OCI-LY7 (cell line): ENCODE measurements around the gene DOK3. TPM values are rescaled to one million over a fixed set of nuclear protein-coding genes. Genes with fewer than 3 reads are reported as not detected.

Experiments
- BruUV-seq: library from RNA; stranded (reverse); fragments of 400-500 nt; replicated peaks from 2 replicates; lab custom pipeline; 2021; lab: Mats Ljungman, UMichigan
- CTCF ChIA-PET: fragments of 300-600 bp; sonication (Branson Sonifier 250); formaldehyde crosslinking; loops from one replicate; lab custom pipeline; 2022; ENCODE audit warnings: antibody characterized with exemption; ENCODE audit not compliant: unreplicated experiment; lab: Charles Lee
- POLR2A ChIA-PET: fragments of 300-600 bp; sonication (Branson Sonifier 250); formaldehyde crosslinking; loops from one replicate; lab custom pipeline; 2022; ENCODE audit warnings: antibody characterized with exemption; lab: Charles Lee
- DNase-seq: peaks from one replicate; pipeline ENCODE4 v3.0.0-alpha.2; 2015; ENCODE audit warnings: low spot score
- H2AFZ ChIP-seq: fragments of 200-600 bp; sonication (generic), shearing (Covaris generic); 2 replicates; pipeline ENCODE4 v1.6.1; 2014; ENCODE audit warnings: mild to moderate bottlenecking, antibody characterized with exemption, low read length, moderate library complexity
- H3K27ac ChIP-seq: fragments of 200-600 bp; sonication (generic); 2 replicates; pipeline ENCODE4 v1.5.1; 2014; ENCODE audit warnings: mixed run types, low read depth, mild to moderate bottlenecking, moderate library complexity, low read length, inconsistent platforms; ENCODE audit not compliant: poor library complexity, severe bottlenecking
- H3K36me3 ChIP-seq: fragments of 200-600 bp; sonication (generic); 2 replicates; pipeline ENCODE4 v1.6.1; 2014; ENCODE audit warnings: mild to moderate bottlenecking, antibody characterized with exemption, low read length, moderate library complexity, mixed read lengths; ENCODE audit not compliant: insufficient read depth
- H3K4me1 ChIP-seq: fragments of 200-600 bp; sonication (generic); 2 replicates; pipeline ENCODE4 v1.5.1; 2014; ENCODE audit warnings: mild to moderate bottlenecking, low read length; ENCODE audit not compliant: insufficient read depth, poor library complexity, severe bottlenecking
- H3K4me2 ChIP-seq: fragments of 200-600 bp; sonication (generic); 2 replicates; pipeline ENCODE4 v1.6.1; 2014; ENCODE audit warnings: mild to moderate bottlenecking, low read length
- H3K4me3 ChIP-seq: fragments of 200-600 bp; sonication (generic); 2 replicates; pipeline ENCODE4 v1.5.1; 2014; ENCODE audit warnings: mild to moderate bottlenecking, low read depth, low read length; ENCODE audit not compliant: poor library complexity, severe bottlenecking
- H3K79me2 ChIP-seq: fragments of 200-600 bp; sonication (generic); 2 replicates; pipeline ENCODE4 v1.6.1; 2016; ENCODE audit warnings: low read depth, mild to moderate bottlenecking, low read length, moderate library complexity, mixed read lengths; ENCODE audit not compliant: insufficient read depth
- H3K9me2 ChIP-seq: fragments of 200-600 bp; sonication (generic); 2 replicates; pipeline ENCODE4 v1.6.1; 2016; ENCODE audit warnings: mild to moderate bottlenecking, low read length, mixed read lengths; ENCODE audit not compliant: insufficient read depth
- H3K9me3 ChIP-seq: fragments of 200-600 bp; sonication (generic); 2 replicates; pipeline ENCODE4 v1.6.1; 2014; ENCODE audit warnings: mild to moderate bottlenecking, mixed run types, low read length, mixed read lengths
- H4K20me1 ChIP-seq: fragments of 200-600 bp; sonication (generic); 2 replicates; pipeline ENCODE4 v1.6.1; 2014; ENCODE audit warnings: mild to moderate bottlenecking, antibody characterized with exemption, low read length, moderate library complexity, mixed read lengths; ENCODE audit not compliant: insufficient read depth
- CTCF ChIP-seq: fragments of 200-600 bp; sonication (generic); conservative IDR thresholded peaks from 2 replicates; pipeline ENCODE4 v1.5.1; 2014; ENCODE audit warnings: mild to moderate bottlenecking, antibody characterized with exemption, low read length, moderate library complexity, mixed read lengths
- EZH2phosphoT487 ChIP-seq: fragments of 200-600 bp; sonication (generic); IDR thresholded peaks from 2 replicates; pipeline ENCODE4 v1.6.1; 2018; ENCODE audit warnings: low read depth, borderline replicate concordance, mild to moderate bottlenecking, mixed run types, antibody characterized with exemption, low read length, moderate library complexity, mixed read lengths
- intact Hi-C: fragments of 100-400 bp; cut with micrococcal nuclease; formaldehyde crosslinking; loops from one replicate; pipeline ENCODE4 v1.10.0; 2022; ENCODE audit not compliant: unreplicated experiment
- total RNA-seq, 2 experiments: library from RNA; depleted of rRNA in 1 of 2; stranded (reverse); fragments of >200 nt in 1 of 2; shearing (Covaris generic) in 1 of 2; gene quantifications; 2 replicates each; pipeline ENCODE4 v1.2.3, GENCODE V29; 2014 to 2022

DOK3 gene
- total RNA-seq, 2 experiments from 2014 or later, result 186 to 260 TPM

GRCh38 chr5:177475563-177476427 is 33.8 kb downstream of the DOK3 start:
- H3K4me3 ChIP-seq, result no peak overlapping the region
- BruUV-seq, result no TSS peak
- CTCF ChIA-PET, result interaction anchor here (0.6 kb wide), 2 partner anchors 12 to 93 kb away, joined by 3 to 4 read pairs; no protein-coding TSS in a partner anchor
- H4K20me1 ChIP-seq, result no peaks in the 10 kb centered on the region
- POLR2A ChIA-PET, result no interaction called here
- no peak overlapping the region for H3K4me2 ChIP-seq
- no peak for DNase-seq
- H2AFZ ChIP-seq, result no peak overlapping the region
- no peaks in the 10 kb centered on the region for H3K79me2 ChIP-seq
- intact Hi-C loops, result no loop called here
- no peaks in the 10 kb centered on the region for H3K9me3 ChIP-seq
- H3K4me1 ChIP-seq, result peaks cover 10% of the 10 kb centered on the region
- no peak overlapping the region for H3K27ac ChIP-seq
- TF ChIP-seq CTCF, result no peak
- no peak for TF ChIP-seq EZH2phosphoT487
- H3K36me3 ChIP-seq, result no peaks in the 10 kb centered on the region
- H3K9me2 ChIP-seq, result no peaks in the 10 kb centered on the region

- Histone ChIP-seq H3K36me3 (no peaks in the 10 kb centered on the region), H3K27ac (no peak overlapping the region), H3K79me2 (no peaks in the 10 kb centered on the region), H3K4me1 (peaks cover 10% of the 10 kb centered on the region), H3K9me2 (no peaks in the 10 kb centered on the region), H3K4me3 (no peak overlapping the region), H3K4me2 (no peak overlapping the region), H2AFZ (no peak overlapping the region), H3K9me3 (no peaks in the 10 kb centered on the region), H4K20me1 (no peaks in the 10 kb centered on the region)
- no peak for DNase-seq
- POLR2A ChIA-PET, result interaction anchor here (0.6 kb wide), 2 partner anchors 75 to 466 kb away, joined by 3 to 4 read pairs; no protein-coding TSS in a partner anchor
- CTCF ChIA-PET, result no interaction called here
- intact Hi-C loops, result no loop called here
- BruUV-seq, result no TSS peak
- no peak for TF ChIP-seq CTCF
- no peak for TF ChIP-seq EZH2phosphoT487
These were observed 34.6 kb downstream of the DOK3 start for GRCh38 chr5:177474846-177475562.
